GM12892 (cell line): ENCODE results near the gene IRF9.
"Not testable (repeated sequence)": the region's sequence is repeated elsewhere in the genome, so short reads cannot be mapped to it uniquely, and the experiment has no call there.

Experiments used
- POLR2A ChIP-seq: IDR thresholded peaks from 2 replicates; pipeline ENCODE4 v1.6.1; 2011; ENCODE audit warnings: low read depth, low read length, control low read depth
- POLR2AphosphoS5 ChIP-seq: IDR thresholded peaks from 2 replicates; pipeline ENCODE4 v1.6.1; 2011; ENCODE audit warnings: low read depth, low read length, control low read depth

DNA sequence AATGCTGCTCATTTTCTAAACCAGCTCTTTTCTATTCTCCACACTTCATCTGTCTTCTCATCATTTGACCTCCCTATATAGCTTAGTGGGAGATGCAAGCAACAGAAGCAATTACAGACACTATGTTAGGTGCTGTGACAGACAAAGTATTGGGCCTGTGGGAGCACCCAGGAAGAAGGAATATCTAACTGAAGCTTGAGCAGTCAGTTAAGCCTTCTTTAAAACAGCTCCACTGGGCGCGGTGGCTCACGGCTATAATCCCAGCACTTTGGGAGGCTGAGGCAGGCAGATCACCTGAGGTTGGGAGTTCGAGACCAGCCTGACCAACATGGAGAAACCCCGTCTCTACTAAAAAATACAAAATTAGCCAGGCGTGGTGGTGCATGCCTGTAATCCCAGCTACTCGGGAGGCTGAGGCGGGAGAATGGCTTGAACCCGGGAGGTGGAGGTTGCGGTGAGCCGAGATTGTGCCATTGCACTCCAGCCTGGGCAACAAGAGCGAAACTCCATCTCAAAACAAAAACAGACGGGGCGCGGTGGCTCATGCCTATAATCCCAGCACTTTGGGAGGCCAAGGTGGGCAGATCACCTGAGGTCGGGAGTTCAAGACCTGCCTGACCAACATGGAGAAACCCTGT lies 42.3 kb downstream of the IRF9 start:
- TF ChIP-seq POLR2A, POLR2AphosphoS5: not testable (repeated sequence)
